MCF 10A (cell line): ENCODE data around the gene ASPSCR1. TPM values are rescaled to one million over a fixed set of nuclear protein-coding genes. Genes with fewer than 3 reads are reported as not detected.
A peak's percentile ranks its signal among the peaks of the same experiment; 100 is the strongest.

Experiments used
- BruUV-seq: library from RNA; stranded (reverse); fragments of 400-500 nt; replicated peaks from 2 replicates; lab custom pipeline; 2021; lab: Mats Ljungman, UMichigan
- CTCF ChIA-PET: fragments of 300-600 bp; sonication (Branson Sonifier 250); formaldehyde crosslinking; extraction: SDS; loops from one replicate; lab custom pipeline; 2021; ENCODE audit warnings: antibody characterized with exemption, inconsistent platforms; lab: Yijun Ruan, JAX
- POLR2A ChIA-PET: fragments of 300-600, 350-650 bp; sonication (Branson Sonifier 250); formaldehyde crosslinking; extraction: SDS; loops from one replicate; lab custom pipeline; 2020; ENCODE audit warnings: antibody characterized with exemption, inconsistent platforms; lab: Yijun Ruan, JAX
- DNase-seq: peaks from one replicate; pipeline ENCODE4 v3.0.0-alpha.2; 2018; ENCODE audit not compliant: unreplicated experiment
- H3K27ac Mint-ChIP-seq: one replicate; pipeline ENCODE4 v1.8.0; 2022; ENCODE audit warnings: mild to moderate bottlenecking, low read depth, mixed read lengths; ENCODE audit not compliant: unreplicated experiment
- H3K27me3 Mint-ChIP-seq: one replicate; pipeline ENCODE4 v1.8.0; 2022; ENCODE audit warnings: mixed read lengths; ENCODE audit not compliant: insufficient read depth, unreplicated experiment
- H3K36me3 Mint-ChIP-seq: one replicate; pipeline ENCODE4 v1.8.0; 2022; ENCODE audit warnings: mild to moderate bottlenecking, moderate library complexity, mixed read lengths; ENCODE audit not compliant: insufficient read depth, unreplicated experiment
- H3K4me1 Mint-ChIP-seq: one replicate; pipeline ENCODE4 v1.8.0; 2022; ENCODE audit warnings: mixed read lengths; ENCODE audit not compliant: insufficient read depth, unreplicated experiment
- H3K4me3 Mint-ChIP-seq: one replicate; pipeline ENCODE4 v1.8.0; 2022; ENCODE audit warnings: mild to moderate bottlenecking, moderate library complexity, mixed read lengths; ENCODE audit not compliant: unreplicated experiment
- H3K9me3 Mint-ChIP-seq: one replicate; pipeline ENCODE4 v1.8.0; 2022; ENCODE audit warnings: mixed read lengths; ENCODE audit not compliant: unreplicated experiment
- intact Hi-C: fragments of 100-400 bp; cut with micrococcal nuclease; formaldehyde crosslinking; loops from 2 replicates; pipeline ENCODE4 v1.14.1; 2022
- total RNA-seq: library from RNA; stranded (reverse); gene quantifications from 2 replicates; pipeline ENCODE4 v1.2.3, GENCODE V29; 2022
- TF ChIP-seq, protein P1 (sequence below): fragments of 200-600 bp; IDR thresholded peaks from one replicate; pipeline ENCODE4 v1.8.0; 2022; ENCODE audit warnings: antibody characterized with exemption, mild to moderate bottlenecking; ENCODE audit not compliant: unreplicated experiment

Gene ASPSCR1
- total RNA-seq, 1 experiment from 2014 or later: 29.7 TPM

DNA sequence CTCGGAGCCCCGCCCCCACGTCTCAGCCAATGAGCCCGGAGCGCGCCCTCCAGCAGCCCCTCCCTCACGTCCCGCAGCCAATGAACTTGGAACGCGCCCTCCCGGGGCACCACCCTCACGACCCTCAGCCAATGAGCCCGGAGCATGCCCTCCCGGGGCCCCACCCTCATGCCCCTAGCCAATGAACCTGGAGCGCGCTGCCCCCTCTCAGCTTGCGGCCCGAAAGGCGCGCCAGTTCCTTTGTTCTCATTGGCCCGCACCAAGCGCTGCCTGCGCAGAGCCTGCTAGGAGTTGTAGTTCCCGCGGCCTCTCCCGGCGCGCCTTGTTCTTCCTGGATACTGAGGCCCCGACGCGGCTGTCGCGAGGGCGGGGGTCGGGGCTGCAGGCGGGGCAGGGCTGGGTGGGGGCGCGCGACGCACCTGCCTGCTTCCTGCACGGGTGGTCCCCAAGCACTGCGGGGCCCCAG lies 45.6 kb downstream of the ASPSCR1 start, which contains the start of gene LRRC45:
LRRC45 (plus strand) TSS at position 325 of the 466 bp plus-strand sequence. CDS start 339 bp downstream, outside the sequence.
- CTCF ChIA-PET: interaction anchor here (0.6 to 5.2 kb wide), 6 partner anchors 20 to 109 kb away, joined by 3 to 74 read pairs (median 6); partner anchors contain the start of gene NOTUM
- DNase-seq: peak; percentile 99
- H3K4me1 Mint-ChIP-seq: peaks cover 16% of the 10 kb centered on the region
- TF ChIP-seq, protein P1, sequence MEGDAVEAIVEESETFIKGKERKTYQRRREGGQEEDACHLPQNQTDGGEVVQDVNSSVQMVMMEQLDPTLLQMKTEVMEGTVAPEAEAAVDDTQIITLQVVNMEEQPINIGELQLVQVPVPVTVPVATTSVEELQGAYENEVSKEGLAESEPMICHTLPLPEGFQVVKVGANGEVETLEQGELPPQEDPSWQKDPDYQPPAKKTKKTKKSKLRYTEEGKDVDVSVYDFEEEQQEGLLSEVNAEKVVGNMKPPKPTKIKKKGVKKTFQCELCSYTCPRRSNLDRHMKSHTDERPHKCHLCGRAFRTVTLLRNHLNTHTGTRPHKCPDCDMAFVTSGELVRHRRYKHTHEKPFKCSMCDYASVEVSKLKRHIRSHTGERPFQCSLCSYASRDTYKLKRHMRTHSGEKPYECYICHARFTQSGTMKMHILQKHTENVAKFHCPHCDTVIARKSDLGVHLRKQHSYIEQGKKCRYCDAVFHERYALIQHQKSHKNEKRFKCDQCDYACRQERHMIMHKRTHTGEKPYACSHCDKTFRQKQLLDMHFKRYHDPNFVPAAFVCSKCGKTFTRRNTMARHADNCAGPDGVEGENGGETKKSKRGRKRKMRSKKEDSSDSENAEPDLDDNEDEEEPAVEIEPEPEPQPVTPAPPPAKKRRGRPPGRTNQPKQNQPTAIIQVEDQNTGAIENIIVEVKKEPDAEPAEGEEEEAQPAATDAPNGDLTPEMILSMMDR: no peak
- H3K9me3 Mint-ChIP-seq: no peaks in the 10 kb centered on the region
- intact Hi-C loops: loop anchor here (1.0 kb wide), 1 partner anchor 32 kb away; no protein-coding TSS in a partner anchor
- H3K36me3 Mint-ChIP-seq: peaks cover 5% of the 10 kb centered on the region
- H3K27me3 Mint-ChIP-seq: no peaks in the 10 kb centered on the region
- POLR2A ChIA-PET: interaction anchor here (0.6 to 4.7 kb wide), 22 partner anchors 9 to 1994 kb away, joined by 3 to 35 read pairs (median 4); partner anchors contain the start of genes ASPSCR1, DCXR, DUS1L and FASN
- peak within 1 kb of the TSS; percentile 79 for H3K4me3 Mint-ChIP-seq
- no TSS peak for BruUV-seq
- H3K27ac Mint-ChIP-seq: peak within 1 kb of the TSS; percentile 61

GRCh38 chr17:82023447-82024241 lies 46.2 kb downstream of the ASPSCR1 start:
- H3K4me3 Mint-ChIP-seq: peak overlapping the region; percentile 79
- no peak overlapping the region for H3K27ac Mint-ChIP-seq
- no peaks in the 10 kb centered on the region for H3K27me3 Mint-ChIP-seq
- peaks cover 16% of the 10 kb centered on the region for H3K4me1 Mint-ChIP-seq
- no TSS peak for BruUV-seq
- ChIA-PET CTCF (interaction anchor here (5.2 kb wide), 1 partner anchor 64 kb away, joined by 74 read pairs; the partner anchor contains the start of gene NOTUM), POLR2A (interaction anchor here (0.7 to 4.7 kb wide), 16 partner anchors 8 to 1994 kb away, joined by 3 to 35 read pairs (median 5); partner anchors contain the start of genes ASPSCR1, DCXR, DUS1L and FASN)
- intact Hi-C loops: loop anchor here (1.0 kb wide), 1 partner anchor 32 kb away; no protein-coding TSS in a partner anchor
- no peaks in the 10 kb centered on the region for H3K9me3 Mint-ChIP-seq
- no peak for DNase-seq
- peaks cover 5% of the 10 kb centered on the region for H3K36me3 Mint-ChIP-seq
- TF ChIP-seq, protein P1: no peak

GRCh38 chr17:82024859-82025258 lies 47.4 kb downstream of the ASPSCR1 start:
- TF ChIP-seq, protein P1: no peak
- BruUV-seq: no TSS peak
- peaks cover 16% of the 10 kb centered on the region for H3K4me1 Mint-ChIP-seq
- H3K9me3 Mint-ChIP-seq: no peaks in the 10 kb centered on the region
- H3K27ac Mint-ChIP-seq: no peak overlapping the region
- ChIA-PET POLR2A (no interaction called here), CTCF (interaction anchor here (0.8 to 1.2 kb wide), 2 partner anchors 62 to 65 kb away, joined by 3 read pairs; no protein-coding TSS in a partner anchor)
- H3K36me3 Mint-ChIP-seq: peaks cover 5% of the 10 kb centered on the region
- no peak for DNase-seq
- intact Hi-C loops: no loop called here
- no peak overlapping the region for H3K4me3 Mint-ChIP-seq
- no peaks in the 10 kb centered on the region for H3K27me3 Mint-ChIP-seq
